SK-N-SH (cell line): ENCODE measurements around the gene PSD. TPM values are rescaled to one million over a fixed set of nuclear protein-coding genes. Genes with fewer than 3 reads are reported as not detected.

Source experiments
- CTCF ChIA-PET: fragments of 300-600, 350-600 bp; formaldehyde crosslinking; extraction: SDS; loops from one replicate; lab custom pipeline; 2021; lab: Yijun Ruan, JAX
- POLR2A ChIA-PET: fragments of 350-600 bp; sonication (Branson Sonifier 250); formaldehyde crosslinking; extraction: SDS; loops from one replicate; lab custom pipeline; 2020; ENCODE audit warnings: antibody characterized with exemption, inconsistent platforms; lab: Yijun Ruan, JAX
- DNase-seq: peaks from one replicate; pipeline ENCODE4 v3.0.0; 2012
- H2AFZ ChIP-seq: fragments of 200-600 bp; sonication (generic); 2 replicates; pipeline ENCODE4 v1.8.1; 2016; ENCODE audit warnings: antibody characterized with exemption, mild to moderate bottlenecking, low read depth
- H3F3A ChIP-seq: fragments of 200-600 bp; sonication (generic); replicated peaks from 2 replicates; pipeline ENCODE3; 2016; ENCODE audit warnings: antibody characterized with exemption, mild to moderate bottlenecking; ENCODE audit not compliant: insufficient read depth
- H3K27ac ChIP-seq, 2 experiments: fragments of 200-500 bp in 1 of 2; fragments of 200-600 bp in 1 of 2; sonication (Bioruptor generic) in 1 of 2; sonication (generic), shearing (Covaris generic) in 1 of 2; 2 replicates each; pipeline versions ENCODE4 v1.5.1 to v1.6.1; 2014 to 2016; ENCODE audit warnings: low read depth in 2 of 2, inconsistent platforms in 1 of 2, low read length in 1 of 2, mild to moderate bottlenecking in 1 of 2, mixed read lengths in 1 of 2
- H3K27me3 ChIP-seq: fragments of 200-600 bp; sonication (generic), shearing (Covaris generic); 2 replicates; pipeline ENCODE4 v1.6.1; 2016; ENCODE audit warnings: mixed run types; ENCODE audit not compliant: insufficient read depth
- H3K36me3 ChIP-seq, 2 experiments: fragments of 200-500 bp in 1 of 2; fragments of 200-600 bp in 1 of 2; sonication (Bioruptor generic) in 1 of 2; sonication (generic) in 1 of 2; replicated peaks in 1 of 2; 2 replicates each; pipeline versions ENCODE3 to v1.5.1; 2014 to 2016; ENCODE audit warnings: low read length in 1 of 2, mild to moderate bottlenecking in 1 of 2; ENCODE audit not compliant: insufficient read depth in 2 of 2, control insufficient read depth in 1 of 2
- H3K4me1 ChIP-seq, 2 experiments: fragments of 200-500 bp in 1 of 2; fragments of 200-600 bp in 1 of 2; sonication (Bioruptor generic) in 1 of 2; sonication (generic), shearing (Covaris generic) in 1 of 2; 2 replicates each; pipeline versions ENCODE4 v1.5.1 to v1.6.1; 2014 to 2016; ENCODE audit warnings: low read depth in 1 of 2, low read length in 1 of 2, mixed run types in 1 of 2; ENCODE audit not compliant: insufficient read depth in 2 of 2, control insufficient read depth in 1 of 2
- H3K4me2 ChIP-seq: fragments of 200-600 bp; sonication (generic), shearing (Covaris generic); 2 replicates; pipeline ENCODE4 v1.6.1; 2017; ENCODE audit warnings: mixed run types
- H3K4me3 ChIP-seq, 2 experiments: fragments of 200-500 bp in 1 of 2; fragments of 200-600 bp in 1 of 2; sonication (Bioruptor generic) in 1 of 2; sonication (generic), shearing (Covaris generic) in 1 of 2; 2 replicates each; pipeline versions ENCODE4 v1.5.1 to v1.8.1; 2014 to 2016; ENCODE audit warnings: low read depth in 2 of 2, inconsistent platforms in 1 of 2, low read length in 1 of 2, mild to moderate bottlenecking in 1 of 2, mixed read lengths in 1 of 2, moderate library complexity in 1 of 2
- H3K79me2 ChIP-seq: fragments of 200-600 bp; sonication (generic); 2 replicates; pipeline ENCODE4 v1.8.1; 2017; ENCODE audit warnings: mild to moderate bottlenecking; ENCODE audit not compliant: insufficient read depth
- H3K9ac ChIP-seq: fragments of 200-600 bp; sonication (generic); 2 replicates; pipeline ENCODE4 v1.6.1; 2017; ENCODE audit warnings: mixed run types
- H3K9me2 ChIP-seq: fragments of 200-600 bp; sonication (generic); 2 replicates; pipeline ENCODE4 v1.6.1; 2017; ENCODE audit warnings: mixed run types
- H3K9me3 ChIP-seq: fragments of 200-600 bp; sonication (generic); 2 replicates; pipeline ENCODE4 v1.6.1; 2017; ENCODE audit warnings: mixed run types, mild to moderate bottlenecking, moderate library complexity
- H4K20me1 ChIP-seq: fragments of 200-600 bp; sonication (generic); 2 replicates; pipeline ENCODE4 v1.6.1; 2017; ENCODE audit warnings: mild to moderate bottlenecking, mixed run types; ENCODE audit not compliant: insufficient read depth
- EZH2phosphoT487 ChIP-seq: fragments of 200-600 bp; sonication (generic); IDR thresholded peaks from 2 replicates; pipeline ENCODE4 v1.6.1; 2017; ENCODE audit warnings: low read depth, mixed run types, mild to moderate bottlenecking, antibody characterized with exemption, moderate library complexity, borderline replicate concordance
- FOSL2 ChIP-seq: IDR thresholded peaks from 2 replicates; pipeline ENCODE4 v1.4.0; 2012; ENCODE audit warnings: low read depth, mild to moderate bottlenecking, moderate library complexity, borderline replicate concordance
- FOXJ3 ChIP-seq: sonication (generic); formaldehyde crosslinking; IDR thresholded peaks from 2 replicates; pipeline ENCODE4 v1.5.1; 2020; ENCODE audit warnings: mild to moderate bottlenecking, missing genetic modification reagents
- GABPA ChIP-seq: IDR thresholded peaks from 2 replicates; pipeline ENCODE4 v1.4.0; 2012; ENCODE audit warnings: low read depth, mild to moderate bottlenecking
- MAX ChIP-seq: IDR thresholded peaks from 2 replicates; pipeline ENCODE4 v1.4.0; 2012; ENCODE audit warnings: low read depth
- MEF2A ChIP-seq: IDR thresholded peaks from 2 replicates; pipeline ENCODE4 v1.4.0; 2012; ENCODE audit warnings: low read depth, borderline replicate concordance
- NFIC ChIP-seq: IDR thresholded peaks from 2 replicates; pipeline ENCODE4 v1.4.0; 2012; ENCODE audit warnings: borderline replicate concordance
- NRF1 ChIP-seq: IDR thresholded peaks from 2 replicates; pipeline ENCODE4 v1.6.1; 2012; ENCODE audit warnings: low read depth, mild to moderate bottlenecking, low read length
- POLR2AphosphoS5 ChIP-seq: IDR thresholded peaks from 2 replicates; pipeline ENCODE4 v1.6.1; 2012; ENCODE audit warnings: low read depth, low read length
- RFX5 ChIP-seq: IDR thresholded peaks from 2 replicates; pipeline ENCODE4 v1.6.1; 2012; ENCODE audit warnings: mild to moderate bottlenecking, improper control_type of control experiment, low read length
- TAF1 ChIP-seq: IDR thresholded peaks from 2 replicates; pipeline ENCODE4 v1.6.1; 2012; ENCODE audit warnings: low read depth, mild to moderate bottlenecking, low read length, moderate library complexity, borderline replicate concordance
- USF1 ChIP-seq: IDR thresholded peaks from 2 replicates; pipeline ENCODE4 v1.4.0; 2012; ENCODE audit warnings: low read depth, borderline replicate concordance
- USF2 ChIP-seq: fragments of 150-350 bp; IDR thresholded peaks from 2 replicates; pipeline ENCODE4 v1.6.1; 2017; ENCODE audit warnings: antibody characterized with exemption, low read length, low read depth, borderline replicate concordance
- WGBS: methylation state at CpG from one replicate; pipeline ENCODE4 v1.1.6; 2017; ENCODE audit warnings: low lambda C conversion rate; 5-methylcytosine and 5-hydroxymethylcytosine counted together
- polyA plus RNA-seq, 3 experiments: library from polyadenylated mRNA; depleted of rRNA; stranded (reverse); fragments of >200 nt; gene quantifications; 2 replicates each; pipeline ENCODE4 v1.2.3, GENCODE V29; 2012
- TF ChIP-seq, protein P1 (sequence below): fragments of 200-600 bp; sonication (generic); IDR thresholded peaks from 2 replicates; pipeline ENCODE4 v1.6.1; 2017; ENCODE audit warnings: antibody characterized with exemption, mild to moderate bottlenecking, moderate library complexity
- TF ChIP-seq, protein P2 (sequence below): IDR thresholded peaks from 2 replicates; pipeline ENCODE4 v1.6.1; 2012; ENCODE audit warnings: mild to moderate bottlenecking, low read depth, low read length, moderate library complexity

The PSD gene
- polyA plus RNA-seq, 1 of the 3 experiments (the other 2 are of a cell fraction): 0.97 TPM

GRCh38 chr10:102435133-102435497 is 16.5 kb upstream of the PSD start:
- Histone ChIP-seq H3K9me2 (no peaks in the 10 kb centered on the region), H3K9ac (no peak overlapping the region), H3K27me3 (no peaks in the 10 kb centered on the region), H3K36me3 (peaks cover 0 to 3% of the 10 kb centered on the region in 2 experiments), H3K9me3 (no peaks in the 10 kb centered on the region), H3K79me2 (peaks cover 14% of the 10 kb centered on the region), H3K4me3 (no peak overlapping the region), H3K27ac (no peak overlapping the region), H2AFZ (no peak overlapping the region), H3K4me2 (no peak overlapping the region), H3F3A (no peaks in the 10 kb centered on the region), H3K4me1 (peaks cover 0 to 6% of the 10 kb centered on the region in 2 experiments; a peak in 1 of 4 replicates), H4K20me1 (no peaks in the 10 kb centered on the region)
- POLR2A ChIA-PET: interaction anchor here (1.0 to 2.5 kb wide), 3 partner anchors 12 to 16 kb away, joined by 3 to 8 read pairs (median 4); partner anchors contain the start of gene C10orf95
- WGBS: 90% methylated on average over 5 of the region's 5 CpGs
- no peak for DNase-seq
- TF ChIP-seq FOSL2 (no peak), RFX5 (no peak), MAX (no peak), MEF2A (no peak), POLR2AphosphoS5 (no peak), TAF1 (no peak), GABPA (no peak), NRF1 (no peak), FOXJ3 (CRISPR knock-in tag) (no peak), EZH2phosphoT487 (no peak), NFIC (no peak), USF1 (no peak), USF2 (no peak)
- TF ChIP-seq, protein P1, sequence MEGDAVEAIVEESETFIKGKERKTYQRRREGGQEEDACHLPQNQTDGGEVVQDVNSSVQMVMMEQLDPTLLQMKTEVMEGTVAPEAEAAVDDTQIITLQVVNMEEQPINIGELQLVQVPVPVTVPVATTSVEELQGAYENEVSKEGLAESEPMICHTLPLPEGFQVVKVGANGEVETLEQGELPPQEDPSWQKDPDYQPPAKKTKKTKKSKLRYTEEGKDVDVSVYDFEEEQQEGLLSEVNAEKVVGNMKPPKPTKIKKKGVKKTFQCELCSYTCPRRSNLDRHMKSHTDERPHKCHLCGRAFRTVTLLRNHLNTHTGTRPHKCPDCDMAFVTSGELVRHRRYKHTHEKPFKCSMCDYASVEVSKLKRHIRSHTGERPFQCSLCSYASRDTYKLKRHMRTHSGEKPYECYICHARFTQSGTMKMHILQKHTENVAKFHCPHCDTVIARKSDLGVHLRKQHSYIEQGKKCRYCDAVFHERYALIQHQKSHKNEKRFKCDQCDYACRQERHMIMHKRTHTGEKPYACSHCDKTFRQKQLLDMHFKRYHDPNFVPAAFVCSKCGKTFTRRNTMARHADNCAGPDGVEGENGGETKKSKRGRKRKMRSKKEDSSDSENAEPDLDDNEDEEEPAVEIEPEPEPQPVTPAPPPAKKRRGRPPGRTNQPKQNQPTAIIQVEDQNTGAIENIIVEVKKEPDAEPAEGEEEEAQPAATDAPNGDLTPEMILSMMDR: no peak
- TF ChIP-seq, protein P2, sequence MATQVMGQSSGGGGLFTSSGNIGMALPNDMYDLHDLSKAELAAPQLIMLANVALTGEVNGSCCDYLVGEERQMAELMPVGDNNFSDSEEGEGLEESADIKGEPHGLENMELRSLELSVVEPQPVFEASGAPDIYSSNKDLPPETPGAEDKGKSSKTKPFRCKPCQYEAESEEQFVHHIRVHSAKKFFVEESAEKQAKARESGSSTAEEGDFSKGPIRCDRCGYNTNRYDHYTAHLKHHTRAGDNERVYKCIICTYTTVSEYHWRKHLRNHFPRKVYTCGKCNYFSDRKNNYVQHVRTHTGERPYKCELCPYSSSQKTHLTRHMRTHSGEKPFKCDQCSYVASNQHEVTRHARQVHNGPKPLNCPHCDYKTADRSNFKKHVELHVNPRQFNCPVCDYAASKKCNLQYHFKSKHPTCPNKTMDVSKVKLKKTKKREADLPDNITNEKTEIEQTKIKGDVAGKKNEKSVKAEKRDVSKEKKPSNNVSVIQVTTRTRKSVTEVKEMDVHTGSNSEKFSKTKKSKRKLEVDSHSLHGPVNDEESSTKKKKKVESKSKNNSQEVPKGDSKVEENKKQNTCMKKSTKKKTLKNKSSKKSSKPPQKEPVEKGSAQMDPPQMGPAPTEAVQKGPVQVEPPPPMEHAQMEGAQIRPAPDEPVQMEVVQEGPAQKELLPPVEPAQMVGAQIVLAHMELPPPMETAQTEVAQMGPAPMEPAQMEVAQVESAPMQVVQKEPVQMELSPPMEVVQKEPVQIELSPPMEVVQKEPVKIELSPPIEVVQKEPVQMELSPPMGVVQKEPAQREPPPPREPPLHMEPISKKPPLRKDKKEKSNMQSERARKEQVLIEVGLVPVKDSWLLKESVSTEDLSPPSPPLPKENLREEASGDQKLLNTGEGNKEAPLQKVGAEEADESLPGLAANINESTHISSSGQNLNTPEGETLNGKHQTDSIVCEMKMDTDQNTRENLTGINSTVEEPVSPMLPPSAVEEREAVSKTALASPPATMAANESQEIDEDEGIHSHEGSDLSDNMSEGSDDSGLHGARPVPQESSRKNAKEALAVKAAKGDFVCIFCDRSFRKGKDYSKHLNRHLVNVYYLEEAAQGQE: no peak
- CTCF ChIA-PET: interaction anchor here (1.9 to 3.7 kb wide), 2 partner anchors 13 to 35 kb away, joined by 10 to 23 read pairs; partner anchors contain the start of gene FBXL15
